IPS-18a (cell line): ENCODE results near the gene GJB4.
"Not testable (repeated sequence)": the region's sequence is repeated elsewhere in the genome, so short reads cannot be mapped to it uniquely, and the experiment has no call there.

ENCODE experiments used
- H3K27ac ChIP-seq: one replicate; pipeline ENCODE4 v1.5.1; 2013; ENCODE audit warnings: low read length
- H3K27me3 ChIP-seq: one replicate; pipeline ENCODE4 v1.6.1; 2013; ENCODE audit warnings: mild to moderate bottlenecking, low read length; ENCODE audit not compliant: control insufficient read depth, insufficient read depth
- H3K36me3 ChIP-seq: one replicate; pipeline ENCODE4 v1.6.1; 2013; ENCODE audit warnings: low read depth, low read length; ENCODE audit not compliant: control insufficient read depth
- H3K4me1 ChIP-seq: one replicate; pipeline ENCODE4 v1.6.1; 2013; ENCODE audit warnings: low read depth, low read length; ENCODE audit not compliant: control insufficient read depth
- H3K4me3 ChIP-seq: one replicate; pipeline ENCODE4 v1.5.1; 2013; ENCODE audit warnings: low read length
- H3K9ac ChIP-seq: one replicate; pipeline ENCODE4 v1.6.1; 2013; ENCODE audit warnings: mild to moderate bottlenecking, low read length, moderate library complexity
- H3K9me3 ChIP-seq: one replicate; pipeline ENCODE4 v1.6.1; 2013; ENCODE audit warnings: low read depth, low read length; ENCODE audit not compliant: control insufficient read depth

Gene GJB4

GRCh38 chr1:34732831-34733230 is 26.7 kb upstream of the GJB4 start:
- H3K36me3 ChIP-seq, H3K4me3 ChIP-seq, H3K4me1 ChIP-seq, H3K27ac ChIP-seq, H3K9ac ChIP-seq, H3K9me3 ChIP-seq, H3K27me3 ChIP-seq: not testable (repeated sequence)

DNA sequence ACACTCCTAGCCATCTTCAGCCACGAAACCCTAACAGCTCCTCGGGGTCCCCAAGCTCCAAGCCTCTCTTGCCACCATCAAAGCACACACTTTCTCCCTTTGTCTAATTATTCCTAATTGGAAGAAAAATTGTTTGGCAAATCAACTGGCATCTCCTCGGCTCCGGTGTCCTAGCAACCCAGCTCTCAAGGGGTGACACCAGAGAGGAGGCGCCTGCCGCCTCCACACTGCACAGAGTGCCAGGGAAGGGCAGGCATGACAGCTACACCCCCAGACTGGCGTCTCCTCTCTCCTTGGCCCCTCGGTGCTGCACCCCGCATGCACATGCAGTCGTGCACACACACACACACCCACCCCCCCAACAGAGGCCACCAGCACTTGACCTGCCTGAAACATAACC is 22.8 kb upstream of the GJB4 start:
- Histone ChIP-seq H3K27ac (no peak overlapping the region), H3K4me1 (no peaks in the 10 kb centered on the region), H3K9me3 (no peaks in the 10 kb centered on the region), H3K27me3 (peaks cover under 1% of the 10 kb centered on the region), H3K4me3 (no peak overlapping the region), H3K9ac (no peak overlapping the region), H3K36me3 (no peaks in the 10 kb centered on the region)

DNA sequence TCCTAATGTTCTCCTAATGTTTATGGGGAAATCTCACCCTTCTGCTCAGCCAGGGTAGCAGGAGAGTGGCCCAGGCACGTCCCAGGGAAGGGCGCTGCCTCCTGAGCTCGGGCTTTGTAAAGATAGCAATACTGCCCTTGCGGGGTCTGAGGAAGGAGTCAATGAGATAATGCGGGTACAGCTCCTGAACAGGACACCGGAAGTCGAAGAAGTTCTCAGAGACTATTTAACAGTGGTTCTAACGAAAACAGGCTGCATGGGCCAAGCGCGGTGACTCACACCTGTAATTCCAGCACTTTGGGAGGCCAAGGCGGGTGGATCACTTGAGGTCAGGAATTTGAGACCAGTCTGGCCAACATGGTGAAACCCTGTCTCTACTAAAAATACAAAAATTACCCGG is 22.3 kb upstream of the GJB4 start:
- H3K36me3 ChIP-seq, H3K4me3 ChIP-seq, H3K9ac ChIP-seq, H3K27me3 ChIP-seq, H3K27ac ChIP-seq, H3K9me3 ChIP-seq, H3K4me1 ChIP-seq: not testable (repeated sequence)

DNA sequence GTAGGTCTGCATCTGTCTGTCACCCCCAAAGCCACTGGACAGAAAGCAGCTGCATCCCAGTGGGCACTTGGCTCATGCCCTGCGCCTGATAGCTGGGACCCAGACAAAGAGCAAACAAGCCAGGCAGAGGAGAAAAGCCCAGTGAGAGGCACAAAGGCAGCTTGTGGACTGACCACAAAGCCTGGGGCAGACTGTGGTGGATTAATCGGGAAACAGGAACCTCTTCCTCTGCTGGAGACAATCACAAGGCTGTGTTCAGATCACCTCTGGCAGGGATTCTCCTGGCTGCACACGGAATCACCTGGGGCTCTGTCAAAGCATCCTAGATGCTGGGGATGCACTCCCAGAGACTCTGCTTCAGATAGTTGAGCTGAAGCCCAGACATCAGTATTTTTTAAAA is 19.9 kb upstream of the GJB4 start:
- H3K9ac ChIP-seq, result no peak overlapping the region
- no peaks in the 10 kb centered on the region for H3K36me3 ChIP-seq
- H3K9me3 ChIP-seq, result no peaks in the 10 kb centered on the region
- H3K4me1 ChIP-seq, result no peaks in the 10 kb centered on the region
- H3K27me3 ChIP-seq, result peaks cover 9% of the 10 kb centered on the region
- H3K27ac ChIP-seq, result no peak overlapping the region
- no peak overlapping the region for H3K4me3 ChIP-seq

DNA sequence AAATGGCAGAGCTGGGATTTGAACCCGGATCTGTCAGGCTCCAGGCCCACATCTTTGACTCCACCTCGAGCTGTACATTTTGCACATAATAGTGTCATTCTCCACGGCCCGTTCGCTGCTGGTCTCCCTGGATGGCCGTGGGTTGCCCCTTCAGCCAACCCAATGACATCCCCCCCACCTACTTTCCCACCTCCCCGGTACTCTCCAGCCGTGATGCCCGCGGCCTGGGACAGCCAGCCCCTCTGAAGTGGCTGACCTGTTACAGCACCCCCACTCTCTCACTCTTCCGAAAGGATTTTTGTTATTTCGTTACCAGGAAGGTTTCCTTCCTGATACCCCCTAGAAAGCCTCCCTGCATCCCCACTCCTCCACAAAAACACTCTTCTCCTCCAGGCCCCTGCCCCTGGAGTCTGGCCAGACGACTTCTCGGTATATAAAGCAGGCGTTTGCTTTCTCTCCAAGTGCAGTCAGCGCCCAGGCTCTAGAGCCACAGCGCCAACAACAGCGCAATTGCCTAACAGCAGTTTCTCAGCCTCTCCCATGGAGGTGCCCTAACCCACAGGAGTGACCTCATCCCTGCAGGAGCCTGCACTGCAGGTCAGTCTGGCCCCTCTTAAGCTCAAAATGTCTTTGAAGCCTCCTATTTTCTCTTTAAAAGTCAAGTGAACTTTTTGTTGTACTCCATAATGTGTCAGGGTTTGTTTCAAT is 19.2 kb upstream of the GJB4 start:
- Histone ChIP-seq H3K9ac (no peak overlapping the region), H3K4me3 (no peak overlapping the region), H3K27me3 (peaks cover 9% of the 10 kb centered on the region), H3K27ac (no peak overlapping the region), H3K4me1 (no peaks in the 10 kb centered on the region), H3K36me3 (no peaks in the 10 kb centered on the region), H3K9me3 (no peaks in the 10 kb centered on the region)

- Histone ChIP-seq H3K9ac (no peak overlapping the region), H3K27me3 (peaks cover 9% of the 10 kb centered on the region), H3K36me3 (no peaks in the 10 kb centered on the region), H3K4me1 (no peaks in the 10 kb centered on the region), H3K4me3 (no peak overlapping the region), H3K27ac (no peak overlapping the region), H3K9me3 (no peaks in the 10 kb centered on the region)
These were observed 16.8 kb upstream of the GJB4 start for GRCh38 chr1:34742667-34743270.

DNA sequence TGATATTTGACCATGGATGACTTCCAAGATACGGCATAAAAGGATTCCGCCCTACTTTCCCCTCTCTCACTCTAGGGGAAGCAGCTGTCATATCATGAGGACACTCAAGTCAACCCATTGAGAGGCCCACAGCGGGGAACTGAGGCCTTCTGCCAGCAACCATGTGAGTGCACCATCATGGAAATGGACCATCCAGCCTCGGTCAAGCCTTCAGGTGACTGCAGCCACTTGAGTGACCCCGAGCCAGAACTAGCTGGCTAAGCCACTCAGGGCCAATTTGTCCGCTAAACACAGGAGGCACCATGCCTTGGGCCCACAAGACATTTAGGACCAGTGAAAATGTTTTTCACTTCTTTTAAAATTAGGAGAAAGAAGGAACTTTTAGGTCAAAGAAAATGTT is 15.8 kb upstream of the GJB4 start:
- no peaks in the 10 kb centered on the region for H3K9me3 ChIP-seq
- H3K36me3 ChIP-seq, result no peaks in the 10 kb centered on the region
- no peak overlapping the region for H3K27ac ChIP-seq
- peaks cover 9% of the 10 kb centered on the region for H3K27me3 ChIP-seq
- no peak overlapping the region for H3K4me3 ChIP-seq
- H3K4me1 ChIP-seq, result no peaks in the 10 kb centered on the region
- no peak overlapping the region for H3K9ac ChIP-seq

DNA sequence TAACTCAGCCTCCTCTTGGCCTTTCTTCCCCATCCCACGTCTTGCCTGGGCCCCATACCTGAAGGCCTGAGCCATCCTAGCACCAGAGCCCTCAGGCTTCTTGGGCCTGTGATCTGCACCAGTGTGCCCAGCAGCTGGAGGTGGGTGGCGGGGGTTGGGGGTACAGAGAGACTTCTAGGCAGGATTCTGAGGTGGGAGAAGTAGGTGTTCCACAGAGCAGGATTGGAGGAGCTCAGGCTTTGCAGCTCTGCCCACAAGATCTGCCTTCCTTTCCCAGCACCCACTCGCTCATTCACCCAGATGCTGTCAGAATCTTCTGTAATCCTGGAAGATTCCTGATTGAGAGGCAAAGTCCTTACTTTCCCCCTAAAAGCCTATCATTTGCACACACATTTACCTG is 14.7 kb upstream of the GJB4 start:
- no peaks in the 10 kb centered on the region for H3K4me1 ChIP-seq
- H3K9me3 ChIP-seq, result no peaks in the 10 kb centered on the region
- H3K27ac ChIP-seq, result no peak overlapping the region
- peaks cover 9% of the 10 kb centered on the region for H3K27me3 ChIP-seq
- no peaks in the 10 kb centered on the region for H3K36me3 ChIP-seq
- no peak overlapping the region for H3K4me3 ChIP-seq
- H3K9ac ChIP-seq, result no peak overlapping the region

DNA sequence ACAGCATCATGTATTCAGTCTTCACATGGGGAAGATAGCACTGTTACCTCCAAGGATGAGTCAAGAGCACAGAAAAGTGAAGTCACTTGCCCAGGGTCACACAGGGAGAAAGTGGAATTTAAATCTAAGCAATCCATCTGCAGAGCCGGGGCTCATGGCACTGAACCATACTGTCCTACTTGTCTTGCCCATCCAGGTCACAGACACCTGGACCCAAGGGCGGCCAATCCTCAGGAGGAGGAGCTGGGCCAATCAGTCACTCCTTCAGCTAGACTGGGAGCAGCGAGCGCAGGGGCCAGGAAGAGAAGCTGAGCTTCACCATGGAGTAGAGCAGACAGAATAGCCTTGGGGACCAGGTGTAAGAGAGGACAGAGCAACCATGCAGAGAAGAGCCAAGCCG is 13.9 kb upstream of the GJB4 start:
- Histone ChIP-seq H3K27me3 (peaks cover 9% of the 10 kb centered on the region), H3K27ac (no peak overlapping the region), H3K9me3 (no peaks in the 10 kb centered on the region), H3K9ac (no peak overlapping the region), H3K4me1 (no peaks in the 10 kb centered on the region), H3K4me3 (no peak overlapping the region), H3K36me3 (no peaks in the 10 kb centered on the region)

DNA sequence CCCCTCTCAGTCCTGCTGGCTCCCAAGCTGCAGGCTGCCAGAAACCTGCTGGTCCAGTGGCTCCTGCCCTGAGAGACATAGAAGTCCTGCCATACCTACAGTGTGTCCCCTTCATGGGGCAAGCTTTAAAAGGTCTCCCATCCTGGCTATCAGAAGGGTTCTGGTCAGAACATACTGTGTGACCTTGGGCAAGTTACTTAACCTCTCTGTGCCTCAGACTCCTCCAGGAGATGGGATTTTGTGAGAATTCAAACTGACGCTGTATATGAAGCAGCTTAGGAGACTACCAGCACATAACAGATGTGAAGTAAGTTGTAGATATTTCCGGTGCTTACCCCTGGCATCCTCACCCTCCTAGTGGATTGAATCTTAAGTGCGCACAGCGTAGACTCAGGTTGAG is 13.4 kb upstream of the GJB4 start:
- Histone ChIP-seq H3K9ac (no peak overlapping the region), H3K4me3 (no peak overlapping the region), H3K36me3 (no peaks in the 10 kb centered on the region), H3K9me3 (no peaks in the 10 kb centered on the region), H3K27ac (no peak overlapping the region), H3K27me3 (peaks cover 9% of the 10 kb centered on the region), H3K4me1 (no peaks in the 10 kb centered on the region)

DNA sequence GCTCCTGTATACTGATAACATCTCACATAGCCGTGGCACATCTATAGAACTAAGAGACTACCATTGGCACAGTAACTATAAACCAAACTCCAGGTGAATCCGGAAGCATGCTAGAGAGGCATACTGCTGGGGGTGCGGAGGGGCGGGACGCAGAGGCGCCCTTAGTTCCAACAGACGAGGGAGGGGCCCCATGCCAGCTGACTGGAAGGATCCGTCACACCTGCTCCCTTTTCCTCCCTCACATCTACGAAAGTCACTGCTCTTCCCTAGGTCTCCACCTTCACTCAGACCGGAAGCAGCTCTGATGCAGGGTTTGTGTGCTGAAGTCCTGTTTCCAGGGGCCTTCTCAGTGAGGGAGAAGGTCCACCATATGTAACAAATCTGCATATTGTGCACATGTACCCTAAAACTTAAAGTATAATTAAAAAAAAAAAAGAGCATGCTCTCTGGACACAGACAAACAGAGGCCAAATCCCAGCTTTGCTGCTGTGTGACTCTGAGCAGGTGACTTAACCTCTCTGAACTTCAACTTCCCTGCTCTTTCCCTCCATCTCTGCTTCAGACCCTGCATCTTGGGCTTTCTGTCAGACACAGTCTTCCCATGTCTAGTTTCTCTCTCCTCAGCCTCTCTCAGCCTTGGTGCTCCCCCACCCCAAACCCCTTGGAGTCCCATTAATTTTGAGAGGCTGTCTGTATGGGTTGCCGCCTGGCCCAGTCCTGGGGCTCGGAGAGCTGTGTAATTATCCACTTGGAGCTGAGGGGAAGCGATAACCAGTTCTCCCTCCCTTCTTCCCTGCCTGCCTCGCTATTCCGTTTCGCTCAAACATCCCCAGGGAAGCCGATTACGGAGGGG is 12.5 kb upstream of the GJB4 start:
- Histone ChIP-seq H3K9me3 (no peaks in the 10 kb centered on the region), H3K36me3 (no peaks in the 10 kb centered on the region), H3K4me3 (no peak overlapping the region), H3K27ac (no peak overlapping the region), H3K27me3 (peaks cover 5% of the 10 kb centered on the region), H3K4me1 (no peaks in the 10 kb centered on the region), H3K9ac (no peak overlapping the region)

- H3K4me1 ChIP-seq, result no peaks in the 10 kb centered on the region
- H3K27me3 ChIP-seq, result no peaks in the 10 kb centered on the region
- no peaks in the 10 kb centered on the region for H3K36me3 ChIP-seq
- no peaks in the 10 kb centered on the region for H3K9me3 ChIP-seq
- no peak overlapping the region for H3K4me3 ChIP-seq
- no peak overlapping the region for H3K27ac ChIP-seq
- no peak overlapping the region for H3K9ac ChIP-seq
These were observed 11.9 kb upstream of the GJB4 start for GRCh38 chr1:34747638-34747941.
